H1 (cell line): ENCODE results near the gene SIRT5. TPM values are rescaled to one million over a fixed set of nuclear protein-coding genes. Genes with fewer than 3 reads are reported as not detected.

ENCODE experiments used
- CTCF ChIA-PET: fragments of 300-600 bp; sonication (Branson Sonifier 250); formaldehyde crosslinking; loops from one replicate; lab custom pipeline; 2021; ENCODE audit not compliant: partially characterized antibody; lab: Charles Lee
- POLR2A ChIA-PET: fragments of 300-600 bp; sonication (Branson Sonifier 250); formaldehyde crosslinking; loops from one replicate; lab custom pipeline; 2021; ENCODE audit warnings: inconsistent platforms; ENCODE audit not compliant: partially characterized antibody; lab: Charles Lee
- DNase-seq, 2 experiments: peaks; one replicate each; pipeline versions ENCODE4 v3.0.0 to v3.0.0-alpha.2; 2010 to 2022; ENCODE audit warnings: low spot score in 2 of 2, low read depth in 1 of 2, mixed read lengths in 1 of 2
- FAIRE-seq: peaks from 2 replicates; lab custom pipeline; 2011; peaks lifted over from hg19 to GRCh38; lab: Jason Lieb, UNC
- H2AFZ ChIP-seq: 2 replicates; pipeline ENCODE4 v1.8.1; 2012; ENCODE audit warnings: low read length, inconsistent platforms
- H2AK5ac ChIP-seq: 2 replicates; pipeline ENCODE4 v1.6.1; 2013; ENCODE audit warnings: low read depth, low read length
- H2BK120ac ChIP-seq: replicated peaks from 2 replicates; pipeline ENCODE3; 2013; ENCODE audit warnings: low read depth, low read length, inconsistent platforms
- H2BK12ac ChIP-seq: 2 replicates; pipeline ENCODE4 v1.6.1; 2013; ENCODE audit warnings: low read depth, low read length
- H2BK15ac ChIP-seq: 2 replicates; pipeline ENCODE4 v1.6.1; 2013; ENCODE audit warnings: low read length
- H2BK20ac ChIP-seq: 2 replicates; pipeline ENCODE4 v1.6.1; 2013; ENCODE audit warnings: low read length
- H2BK5ac ChIP-seq: 2 replicates; pipeline ENCODE4 v1.6.1; 2013; ENCODE audit warnings: low read depth, low read length
- H3K14ac ChIP-seq: 2 replicates; pipeline ENCODE4 v1.6.1; 2013; ENCODE audit warnings: inconsistent platforms; ENCODE audit not compliant: insufficient read length
- H3K18ac ChIP-seq: 2 replicates; pipeline ENCODE4 v1.6.1; 2013; ENCODE audit warnings: low read length; ENCODE audit errors: extremely low read depth
- H3K23ac ChIP-seq: 2 replicates; pipeline ENCODE4 v1.6.1; 2013; ENCODE audit warnings: inconsistent platforms; ENCODE audit not compliant: insufficient read length
- H3K23me2 ChIP-seq: 2 replicates; pipeline ENCODE4 v1.6.1; 2013; ENCODE audit warnings: low read depth, low read length
- H3K27ac ChIP-seq: 2 replicates; pipeline ENCODE4 v1.6.1; 2011; ENCODE audit warnings: low read depth, low read length, inconsistent platforms
- H3K27me3 ChIP-seq, 4 experiments: replicated peaks in 1 of 4; 1 replicate in 1 of 4; 2 replicates in 3 of 4; pipeline versions ENCODE4 v1.6.1 to v1.8.1; 2011 to 2013; ENCODE audit warnings: low read length in 3 of 4, mild to moderate bottlenecking in 3 of 4, inconsistent platforms in 2 of 4, mixed read lengths in 2 of 4, moderate library complexity in 1 of 4; ENCODE audit not compliant: control insufficient read depth in 3 of 4, insufficient read depth in 3 of 4; ENCODE audit errors: extremely low read depth in 1 of 4
- H3K36me3 ChIP-seq, 4 experiments: 2 replicates each; pipeline versions ENCODE4 v1.6.1 to v1.8.1; 2011 to 2013; ENCODE audit warnings: mild to moderate bottlenecking in 4 of 4, low read length in 3 of 4, moderate library complexity in 2 of 4, control low read depth in 1 of 4, inconsistent platforms in 1 of 4; ENCODE audit not compliant: insufficient read depth in 4 of 4, control insufficient read depth in 2 of 4
- H3K4ac ChIP-seq: replicated peaks from 2 replicates; pipeline ENCODE3; 2013; ENCODE audit warnings: low read length, low read depth, mixed read lengths, inconsistent platforms; ENCODE audit not compliant: insufficient read length
- H3K4me1 ChIP-seq, 4 experiments: replicated peaks in 1 of 4; 1 replicate in 1 of 4; 2 replicates in 3 of 4; pipeline versions ENCODE4 v1.6.1 to v1.8.1; 2011 to 2013; ENCODE audit warnings: low read length in 3 of 4, inconsistent platforms in 2 of 4, mixed read lengths in 1 of 4; ENCODE audit not compliant: insufficient read depth in 4 of 4, control insufficient read depth in 3 of 4
- H3K4me2 ChIP-seq, 2 experiments: 2 replicates each; pipeline versions ENCODE4 v1.6.1 to v1.8.1; 2011 to 2013; ENCODE audit warnings: low read depth in 2 of 2, low read length in 2 of 2, control low read depth in 1 of 2, inconsistent platforms in 1 of 2, mild to moderate bottlenecking in 1 of 2; ENCODE audit not compliant: insufficient read depth in 1 of 2
- H3K4me3 ChIP-seq, 4 experiments: fragments of 200-600, 300-600 bp in 1 of 4; sonication (generic), shearing (Covaris generic), sonication (Bioruptor Twin) in 1 of 4; 2 replicates each; pipeline versions ENCODE4 v1.5.1 to v1.8.1; 2011 to 2016; ENCODE audit warnings: low read length in 4 of 4, low read depth in 3 of 4, control low read depth in 2 of 4, inconsistent platforms in 2 of 4, mild to moderate bottlenecking in 2 of 4, mixed read lengths in 1 of 4, moderate library complexity in 1 of 4; ENCODE audit not compliant: insufficient read depth in 2 of 4; ENCODE audit errors: extremely low read depth in 1 of 4
- H3K56ac ChIP-seq: replicated peaks from 2 replicates; pipeline ENCODE3; 2013; ENCODE audit warnings: low read depth, mild to moderate bottlenecking, mixed read lengths, low read length, inconsistent platforms; ENCODE audit not compliant: insufficient read length
- H3K79me1 ChIP-seq: 2 replicates; pipeline ENCODE4 v1.6.1; 2013; ENCODE audit warnings: low read depth, low read length, control low read depth
- H3K79me2 ChIP-seq, 2 experiments: 2 replicates each; pipeline versions ENCODE4 v1.6.1 to v1.8.1; 2012 to 2013; ENCODE audit warnings: low read length in 2 of 2, mild to moderate bottlenecking in 2 of 2, inconsistent platforms in 1 of 2; ENCODE audit not compliant: insufficient read depth in 2 of 2, control insufficient read depth in 1 of 2
- H3K9ac ChIP-seq, 4 experiments: replicated peaks in 1 of 4; 1 replicate in 1 of 4; 2 replicates in 3 of 4; pipeline versions ENCODE4 v1.6.1 to v1.8.1; 2011 to 2013; ENCODE audit warnings: low read depth in 3 of 4, low read length in 3 of 4, control low read depth in 2 of 4, mild to moderate bottlenecking in 2 of 4, moderate library complexity in 2 of 4, inconsistent platforms in 1 of 4; ENCODE audit errors: extremely low read depth in 1 of 4
- H3K9me3 ChIP-seq, 2 experiments: 2 replicates each; pipeline versions ENCODE4 v1.6.1 to v1.8.1; 2012 to 2013; ENCODE audit warnings: mild to moderate bottlenecking in 2 of 2, moderate library complexity in 2 of 2, control low read depth in 1 of 2, inconsistent platforms in 1 of 2, low read depth in 1 of 2, low read length in 1 of 2, mixed read lengths in 1 of 2; ENCODE audit not compliant: insufficient read depth in 2 of 2
- H4K20me1 ChIP-seq, 2 experiments: replicated peaks in 1 of 2; 2 replicates each; pipeline versions ENCODE3 to v1.8.1; 2011 to 2013; ENCODE audit warnings: inconsistent platforms in 2 of 2, low read length in 2 of 2, mild to moderate bottlenecking in 1 of 2; ENCODE audit not compliant: insufficient read depth in 2 of 2, control insufficient read depth in 1 of 2
- H4K5ac ChIP-seq: 2 replicates; pipeline ENCODE4 v1.6.1; 2013; ENCODE audit warnings: low read length, low read depth, mixed read lengths, inconsistent platforms; ENCODE audit not compliant: insufficient read length
- H4K8ac ChIP-seq: 2 replicates; pipeline ENCODE4 v1.8.0; 2013; ENCODE audit warnings: mild to moderate bottlenecking, moderate library complexity, low read length, inconsistent platforms; ENCODE audit not compliant: insufficient read depth; ENCODE audit errors: extremely low read depth
- H4K91ac ChIP-seq: replicated peaks from 2 replicates; pipeline ENCODE3; 2013; ENCODE audit warnings: low read length, mixed read lengths, inconsistent platforms; ENCODE audit not compliant: insufficient read length
- HDAC2 ChIP-seq, 2 experiments: fragments of 300-600 bp in 1 of 2; sonication (generic) in 1 of 2; IDR thresholded peaks; 2 replicates each; pipeline ENCODE4 v1.6.1; 2011 to 2012; ENCODE audit warnings: low read depth in 2 of 2, low read length in 2 of 2, mild to moderate bottlenecking in 2 of 2, moderate library complexity in 2 of 2, borderline replicate concordance in 1 of 2, inconsistent platforms in 1 of 2
- KDM1A ChIP-seq: fragments of 200-600, 300-600 bp; sonication (generic); IDR thresholded peaks from 2 replicates; pipeline ENCODE4 v1.7.1; 2016; ENCODE audit warnings: mild to moderate bottlenecking, low read length, borderline replicate concordance
- WGBS, 2 experiments: shearing (Covaris generic) in 1 of 2; methylation state at CpG; one replicate each; pipeline versions ENCODE4 v1.1.6 to v1.1.7; 2013 to 2015; ENCODE audit warnings: low lambda C conversion rate in 2 of 2, mixed read lengths in 2 of 2, inconsistent platforms in 1 of 2, low coverage in 1 of 2, missing lambda C conversion rate in 1 of 2; ENCODE audit not compliant: insufficient replicate concordance in 2 of 2, insufficient coverage in 1 of 2, insufficient read length in 1 of 2; ENCODE audit errors: extremely low coverage in 1 of 2, missing lambda C conversion rate in 1 of 2; 5-methylcytosine and 5-hydroxymethylcytosine counted together
- polyA plus RNA-seq, 7 experiments: library from polyadenylated mRNA; depleted of rRNA in 3 of 7; stranded (reverse) in 5 of 7; unstranded in 2 of 7; fragments of >200 nt in 5 of 7; fragments of 200-250 nt in 2 of 7; gene quantifications; 1 replicate in 5 of 7; 2 replicates in 1 of 7; 4 replicates in 1 of 7; pipeline versions ENCODE4 v1.2.1 to v1.2.3, GENCODE V29; 2011 to 2013; ENCODE audit warnings: missing spikeins in 2 of 7, mixed read lengths in 2 of 7
- total RNA-seq: library from RNA; stranded (reverse); fragmentation: NEBNext Ultra II Directional; extraction: Animal tissue kit (Norgen Biotek cat#: 25700); gene quantifications from 2 replicates; pipeline ENCODE4 v1.2.1, GENCODE V29; 2021
- TF ChIP-seq, protein P1 (sequence below): IDR thresholded peaks from 2 replicates; pipeline ENCODE4 v1.6.1; 2011; ENCODE audit warnings: low read depth, mild to moderate bottlenecking, low read length; ENCODE audit not compliant: insufficient read depth

SIRT5 gene
- total and polyA plus RNA-seq, 2 of the 8 experiments (the other 6 are each of a cell fraction or from before 2014, with no cell fraction given): 7.4 to 14.7 TPM

DNA sequence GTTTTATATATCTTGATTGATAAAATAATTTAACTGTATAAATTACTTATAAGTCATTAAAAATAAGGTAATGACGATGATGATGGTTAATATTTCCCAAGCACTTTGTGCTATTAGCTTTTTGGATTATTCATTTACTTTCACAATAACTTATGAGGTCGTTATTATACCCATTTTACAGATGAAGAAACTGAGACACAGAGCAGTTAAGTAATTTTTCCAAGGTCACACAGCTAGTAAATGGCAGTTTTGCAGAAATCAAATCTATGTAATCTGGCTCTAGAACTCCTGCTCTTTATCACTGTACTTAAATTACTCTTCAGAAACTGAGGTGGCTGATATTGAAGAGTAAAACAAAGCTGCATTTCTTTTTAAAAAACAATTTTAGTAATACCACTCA, 58.9 kb downstream of the SIRT5 start:
- H3K4ac ChIP-seq: no peak overlapping the region
- CTCF ChIA-PET: interaction anchor here (1.5 kb wide), 1 partner anchor 8 kb away, joined by 5 read pairs; no protein-coding TSS in a partner anchor

More for the DNA sequence above, 58.9 kb downstream of the SIRT5 start:
- POLR2A ChIA-PET: interaction anchor here (2.3 kb wide), 1 partner anchor 18 kb away, joined by 5 read pairs; the partner anchor contains the start of gene NOL7
- H4K91ac ChIP-seq: no peak overlapping the region
- FAIRE-seq: no peak
- peak; percentile 65; the same call in 1 of the 2 replicates for TF ChIP-seq KDM1A
- peak in 1 of 2 experiments; percentile 52; a peak in 1 of 4 replicates for TF ChIP-seq HDAC2 (IDR thresholded peaks at IDR 0.05; ENCODE audit: borderline replicate concordance in 1 of 2, low read depth in 2 of 2, low read length in 2 of 2)
- TF ChIP-seq, protein P1, sequence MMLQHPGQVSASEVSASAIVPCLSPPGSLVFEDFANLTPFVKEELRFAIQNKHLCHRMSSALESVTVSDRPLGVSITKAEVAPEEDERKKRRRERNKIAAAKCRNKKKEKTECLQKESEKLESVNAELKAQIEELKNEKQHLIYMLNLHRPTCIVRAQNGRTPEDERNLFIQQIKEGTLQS: no peak
- H3K9me3 ChIP-seq: no peaks in the 10 kb centered on the region
- H2BK120ac ChIP-seq: no peak overlapping the region
- H2AK5ac ChIP-seq: no peak overlapping the region
- H4K5ac ChIP-seq: no peak overlapping the region
- no peak overlapping the region for H3K9ac ChIP-seq
- no peaks in the 10 kb centered on the region for H4K20me1 ChIP-seq
- no peak overlapping the region for H4K8ac ChIP-seq
- no peak overlapping the region for H3K18ac ChIP-seq
- no peak overlapping the region for H3K27ac ChIP-seq
- H3K23me2 ChIP-seq: no peaks in the 10 kb centered on the region; the same call in 1 of the 2 replicates
- H2BK15ac ChIP-seq: no peak overlapping the region
- DNase-seq: no peak
- H3K56ac ChIP-seq: no peak overlapping the region
- H3K23ac ChIP-seq: no peak overlapping the region
- no peak overlapping the region for H2BK20ac ChIP-seq
- no peak overlapping the region for H3K4me2 ChIP-seq
- WGBS, 2 experiments: 82% methylated on average over 2 of the region's 2 CpGs; no CpG with 5 or more reads in 1 of the 2 experiments
- H3K79me2 ChIP-seq: no peaks in the 10 kb centered on the region
- no peaks in the 10 kb centered on the region for H3K79me1 ChIP-seq
- H3K14ac ChIP-seq: no peak overlapping the region
- H3K4me1 ChIP-seq: peaks cover 0 to 9% (median 2%) of the 10 kb centered on the region in 4 experiments; a peak in 2 of 7 replicates
- no peaks in the 10 kb centered on the region for H3K27me3 ChIP-seq
- no peak overlapping the region for H2BK5ac ChIP-seq
- H3K4me3 ChIP-seq: no peak overlapping the region
- H3K36me3 ChIP-seq: peaks cover 2 to 30% (median 10%) of the 10 kb centered on the region in 4 experiments; a peak in 5 of 8 replicates
- H2AFZ ChIP-seq: no peak overlapping the region
- H2BK12ac ChIP-seq: no peak overlapping the region
